ENCODE data around the gene UBE2H.
"Not testable (repeated sequence)": the region's sequence is repeated elsewhere in the genome, so short reads cannot be mapped to it uniquely, and the experiment has no call there.

UBE2H gene

DNA sequence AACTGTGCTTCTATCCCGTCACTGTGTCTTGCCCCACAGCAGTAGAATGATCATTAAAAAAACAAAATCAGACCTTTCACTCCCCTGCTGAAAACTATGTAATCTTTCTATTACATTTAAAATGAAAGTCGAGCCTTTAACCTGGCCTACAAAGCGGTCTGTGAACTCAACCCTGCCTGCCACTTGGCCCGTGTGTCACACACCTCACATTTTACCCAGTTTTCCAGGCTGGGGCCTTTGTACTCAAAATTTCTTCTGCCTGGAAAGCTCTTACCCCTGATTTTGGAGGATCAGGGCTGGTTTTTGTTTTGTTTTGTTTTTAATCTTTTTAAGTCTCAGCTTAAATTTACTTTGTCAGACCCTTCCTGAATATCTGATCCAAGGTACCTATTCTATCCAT is 82.1 kb downstream of the UBE2H start:
- TF ChIP-seq, protein P1, sequence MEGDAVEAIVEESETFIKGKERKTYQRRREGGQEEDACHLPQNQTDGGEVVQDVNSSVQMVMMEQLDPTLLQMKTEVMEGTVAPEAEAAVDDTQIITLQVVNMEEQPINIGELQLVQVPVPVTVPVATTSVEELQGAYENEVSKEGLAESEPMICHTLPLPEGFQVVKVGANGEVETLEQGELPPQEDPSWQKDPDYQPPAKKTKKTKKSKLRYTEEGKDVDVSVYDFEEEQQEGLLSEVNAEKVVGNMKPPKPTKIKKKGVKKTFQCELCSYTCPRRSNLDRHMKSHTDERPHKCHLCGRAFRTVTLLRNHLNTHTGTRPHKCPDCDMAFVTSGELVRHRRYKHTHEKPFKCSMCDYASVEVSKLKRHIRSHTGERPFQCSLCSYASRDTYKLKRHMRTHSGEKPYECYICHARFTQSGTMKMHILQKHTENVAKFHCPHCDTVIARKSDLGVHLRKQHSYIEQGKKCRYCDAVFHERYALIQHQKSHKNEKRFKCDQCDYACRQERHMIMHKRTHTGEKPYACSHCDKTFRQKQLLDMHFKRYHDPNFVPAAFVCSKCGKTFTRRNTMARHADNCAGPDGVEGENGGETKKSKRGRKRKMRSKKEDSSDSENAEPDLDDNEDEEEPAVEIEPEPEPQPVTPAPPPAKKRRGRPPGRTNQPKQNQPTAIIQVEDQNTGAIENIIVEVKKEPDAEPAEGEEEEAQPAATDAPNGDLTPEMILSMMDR (IDR thresholded peaks at IDR 0.05; ENCODE audit: low read depth, low read length, missing control alignments): no peak
- H3K4me3 ChIP-seq (replicated peaks; ENCODE audit: low read depth, low read length): no peak overlapping the region
- DNase-seq (ENCODE audit: extremely low read depth, low read depth): no peak

DNA sequence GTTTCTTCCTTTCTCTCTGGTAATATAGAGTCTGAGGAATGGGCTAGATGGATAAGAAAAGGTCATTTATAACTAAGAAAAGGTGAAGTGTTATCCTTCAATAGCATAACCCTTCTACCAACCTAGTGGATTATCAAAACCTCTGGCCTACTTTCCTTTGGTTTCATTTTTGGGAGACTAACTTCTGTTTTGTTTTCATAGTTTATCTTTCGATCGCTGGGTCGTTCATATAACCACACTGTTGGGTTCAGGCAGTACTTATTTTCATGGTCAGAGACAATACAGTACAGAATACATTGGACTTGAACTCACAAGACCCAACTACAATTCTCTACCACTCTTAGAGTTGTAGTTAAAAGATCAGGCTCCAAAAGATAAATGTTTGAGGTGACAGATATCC is 86.5 kb downstream of the UBE2H start:
- TF ChIP-seq, protein P1 (IDR thresholded peaks at IDR 0.05; ENCODE audit: low read depth, low read length, missing control alignments): no peak
- H3K4me3 ChIP-seq (replicated peaks; ENCODE audit: low read depth, low read length): no peak overlapping the region
- no peak for DNase-seq (ENCODE audit: extremely low read depth, low read depth)

DNA sequence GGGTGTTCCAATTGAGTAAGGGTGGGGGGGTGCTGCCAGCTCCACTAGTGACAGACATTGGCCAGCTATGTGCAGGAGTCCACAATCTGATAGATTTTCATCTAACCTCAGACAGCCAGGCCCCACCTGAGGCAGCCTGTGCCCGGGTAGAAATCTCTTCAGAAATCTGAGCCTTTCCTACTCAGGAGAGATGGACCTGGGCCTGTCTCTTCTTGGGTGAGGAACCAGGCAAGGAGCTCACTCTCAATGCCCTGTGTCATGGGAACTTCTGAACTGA is 86.9 kb downstream of the UBE2H start:
- TF ChIP-seq, protein P1 (IDR thresholded peaks at IDR 0.05; ENCODE audit: low read depth, low read length, missing control alignments): no peak
- no peak for DNase-seq (ENCODE audit: extremely low read depth, low read depth)
- no peak overlapping the region for H3K4me3 ChIP-seq (replicated peaks; ENCODE audit: low read depth, low read length)

DNA sequence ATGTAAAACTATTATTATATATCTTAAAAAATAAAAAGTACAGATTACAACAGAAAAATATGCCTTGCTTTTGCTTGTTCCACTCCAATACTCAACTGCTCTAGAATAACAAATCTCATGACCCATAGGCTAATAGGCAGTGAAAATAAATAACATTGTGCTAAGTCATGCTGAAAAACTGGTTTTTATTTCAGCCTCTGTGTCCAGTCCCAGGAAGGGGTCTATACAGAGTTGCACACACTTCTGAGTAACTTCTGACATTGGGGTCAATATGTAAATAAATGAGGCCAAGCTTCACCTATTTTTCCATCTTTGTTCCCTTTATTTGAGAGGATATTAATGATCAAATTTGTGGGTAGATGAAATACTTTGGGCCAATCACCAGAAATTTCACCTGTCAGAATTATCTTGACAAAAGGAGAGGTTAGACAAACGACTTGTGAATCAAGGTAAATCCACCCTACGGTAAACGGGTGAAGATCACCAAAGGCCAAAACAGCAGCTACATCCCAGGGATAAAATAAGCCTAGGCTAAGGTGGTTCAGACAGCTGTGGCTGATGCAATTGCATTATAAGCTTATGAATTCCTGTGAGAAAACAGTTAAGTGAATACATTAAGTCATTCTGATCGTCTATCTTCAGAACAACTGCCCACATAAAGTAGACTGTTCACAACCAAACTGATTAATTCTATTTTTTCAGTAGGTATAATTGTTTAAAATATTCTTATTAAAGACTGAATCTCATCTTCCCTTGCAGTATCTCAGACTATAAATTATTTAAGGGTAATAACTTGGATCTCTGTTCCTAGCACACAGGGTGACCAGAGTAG is 87.5 kb downstream of the UBE2H start:
- DNase-seq (ENCODE audit: extremely low read depth, low read depth): no peak
- H3K4me3 ChIP-seq (replicated peaks; ENCODE audit: low read depth, low read length): no peak overlapping the region
- TF ChIP-seq, protein P1 (IDR thresholded peaks at IDR 0.05; ENCODE audit: low read depth, low read length, missing control alignments): no peak

DNA sequence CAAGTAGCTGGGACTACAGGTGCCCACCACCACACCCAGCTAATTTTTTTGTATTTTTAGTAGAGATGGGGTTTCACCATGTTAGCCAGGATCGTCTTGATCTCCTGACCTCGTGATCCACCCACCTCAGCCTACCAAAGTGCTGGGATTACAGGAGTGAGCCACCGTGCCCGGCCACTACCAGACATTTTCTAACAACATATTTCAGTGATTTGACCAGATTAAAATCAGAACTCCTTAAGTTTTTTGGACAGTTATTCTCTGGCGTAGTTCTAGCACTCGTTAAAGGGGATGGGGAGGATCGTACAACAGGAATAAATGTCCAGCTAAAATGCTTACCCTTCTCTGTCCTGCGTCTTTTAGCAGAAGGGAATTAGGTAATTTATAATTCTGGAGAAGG is 88.1 kb downstream of the UBE2H start:
- not testable (repeated sequence) for DNase-seq (ENCODE audit: extremely low read depth, low read depth); H3K4me3 ChIP-seq (replicated peaks; ENCODE audit: low read depth, low read length)

DNA sequence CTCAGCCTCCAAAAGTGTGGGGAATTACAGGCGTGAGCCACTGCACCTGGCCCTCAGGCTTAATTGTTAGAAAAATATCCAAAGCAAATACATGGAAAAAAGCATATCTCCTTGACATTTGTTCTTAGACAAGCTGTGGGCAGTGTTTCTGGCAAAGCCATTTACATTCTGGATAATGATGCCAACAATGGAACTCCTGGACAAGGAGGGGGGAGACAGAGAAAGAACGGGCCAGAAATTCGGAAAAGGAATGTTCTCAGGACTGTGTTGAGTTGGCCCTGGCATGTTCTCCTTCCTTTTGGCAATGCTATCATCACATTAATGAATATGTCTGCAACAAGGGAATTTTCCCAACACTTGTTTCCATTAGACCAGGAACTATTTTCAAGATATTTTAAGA is 88.7 kb downstream of the UBE2H start:
- no peak for DNase-seq (ENCODE audit: extremely low read depth, low read depth)
- H3K4me3 ChIP-seq (replicated peaks; ENCODE audit: low read depth, low read length): no peak overlapping the region
- TF ChIP-seq, protein P1 (IDR thresholded peaks at IDR 0.05; ENCODE audit: low read depth, low read length, missing control alignments): no peak

DNA sequence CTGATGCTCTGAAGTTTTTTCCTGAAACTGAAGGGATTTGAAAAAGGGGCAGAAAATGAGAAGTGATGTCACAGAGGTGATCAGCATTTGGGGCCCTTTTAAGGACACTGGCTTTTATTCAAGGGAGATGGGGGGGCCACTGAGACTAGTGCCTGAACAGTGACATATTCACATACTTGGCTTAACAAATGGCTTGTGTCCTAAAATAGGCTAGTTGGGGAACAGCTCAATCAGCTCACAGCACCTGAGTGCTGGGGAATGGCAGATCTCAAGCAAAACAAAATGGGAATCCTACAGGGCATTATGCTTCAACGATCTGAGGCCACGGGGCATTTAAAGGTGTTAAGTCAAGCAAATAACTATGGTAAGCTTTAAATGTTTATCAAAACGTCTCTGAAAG is 90.1 kb downstream of the UBE2H start:
- TF ChIP-seq, protein P1 (IDR thresholded peaks at IDR 0.05; ENCODE audit: low read depth, low read length, missing control alignments): no peak
- DNase-seq (ENCODE audit: extremely low read depth, low read depth): no peak

DNA sequence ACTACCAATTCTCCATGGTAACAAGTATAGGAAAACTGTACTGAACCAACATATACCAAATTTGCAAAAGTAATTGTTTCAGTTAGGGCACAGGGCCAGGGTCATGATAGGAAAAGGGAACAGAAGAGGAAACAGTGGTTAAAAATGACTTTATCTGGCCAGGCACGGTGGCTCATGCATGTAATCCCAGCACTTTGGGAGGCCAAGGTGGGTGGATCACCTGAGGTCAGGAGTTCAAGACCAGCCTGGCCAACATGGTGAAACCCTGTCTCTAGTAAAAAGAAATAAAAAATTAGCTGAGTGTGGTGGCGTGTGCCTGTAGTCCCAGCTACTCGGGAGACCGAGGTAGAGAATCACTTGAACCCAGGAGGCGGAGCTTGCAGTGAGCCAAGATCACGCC is 92.0 kb downstream of the UBE2H start:
- H3K4me3 ChIP-seq (replicated peaks; ENCODE audit: low read depth, low read length); DNase-seq (ENCODE audit: extremely low read depth, low read depth): not testable (repeated sequence)

More for the DNA sequence above, 90.1 kb downstream of the UBE2H start:
- H3K4me3 ChIP-seq (replicated peaks; ENCODE audit: low read depth, low read length): no peak overlapping the region

Measured in HFF-Myc (cell line).